Ishikawa (cell line): ENCODE data around the gene PCDHB9.
A peak's percentile ranks its signal among the peaks of the same experiment; 100 is the strongest.
"Not testable (repeated sequence)": the region's sequence is repeated elsewhere in the genome, so short reads cannot be mapped to it uniquely, and the experiment has no call there.

Experiments used
- CEBPB ChIP-seq: IDR thresholded peaks from 2 replicates; pipeline ENCODE4 v1.6.1; 2012
- CREB1 ChIP-seq: IDR thresholded peaks from 2 replicates; pipeline ENCODE4 v1.6.1; 2012; ENCODE audit warnings: low read depth
- EGR1 ChIP-seq: IDR thresholded peaks from 2 replicates; pipeline ENCODE4 v1.6.1; 2012
- EP300 ChIP-seq: IDR thresholded peaks from 2 replicates; pipeline ENCODE4 v1.6.1; 2012; ENCODE audit warnings: borderline replicate concordance
- FOXM1 ChIP-seq: IDR thresholded peaks from 2 replicates; pipeline ENCODE4 v1.6.1; 2012; ENCODE audit warnings: low read depth, borderline replicate concordance
- MAX ChIP-seq: IDR thresholded peaks from 2 replicates; pipeline ENCODE4 v1.6.1; 2012
- NFIC ChIP-seq: IDR thresholded peaks from 2 replicates; pipeline ENCODE4 v1.6.1; 2012
- RAD21 ChIP-seq: IDR thresholded peaks from 2 replicates; pipeline ENCODE4 v1.6.1; 2012; ENCODE audit warnings: low read depth
- REST ChIP-seq: IDR thresholded peaks from 2 replicates; pipeline ENCODE4 v1.6.1; 2012; ENCODE audit warnings: low read depth, mild to moderate bottlenecking
- TAF1 ChIP-seq: IDR thresholded peaks from 2 replicates; pipeline ENCODE4 v1.6.1; 2012; ENCODE audit warnings: low read depth, mild to moderate bottlenecking
- TCF12 ChIP-seq: IDR thresholded peaks from 2 replicates; pipeline ENCODE4 v1.6.1; 2012; ENCODE audit warnings: low read depth
- TEAD4 ChIP-seq: IDR thresholded peaks from 2 replicates; pipeline ENCODE4 v1.6.1; 2012
- YY1 ChIP-seq: IDR thresholded peaks from 2 replicates; pipeline ENCODE4 v1.6.1; 2012; ENCODE audit warnings: low read depth
- ZBTB7A ChIP-seq: IDR thresholded peaks from 2 replicates; pipeline ENCODE4 v1.6.1; 2012; ENCODE audit warnings: low read depth
- TF ChIP-seq, protein P1 (sequence below): IDR thresholded peaks from 2 replicates; pipeline ENCODE4 v1.6.1; 2012

The PCDHB9 gene

DNA sequence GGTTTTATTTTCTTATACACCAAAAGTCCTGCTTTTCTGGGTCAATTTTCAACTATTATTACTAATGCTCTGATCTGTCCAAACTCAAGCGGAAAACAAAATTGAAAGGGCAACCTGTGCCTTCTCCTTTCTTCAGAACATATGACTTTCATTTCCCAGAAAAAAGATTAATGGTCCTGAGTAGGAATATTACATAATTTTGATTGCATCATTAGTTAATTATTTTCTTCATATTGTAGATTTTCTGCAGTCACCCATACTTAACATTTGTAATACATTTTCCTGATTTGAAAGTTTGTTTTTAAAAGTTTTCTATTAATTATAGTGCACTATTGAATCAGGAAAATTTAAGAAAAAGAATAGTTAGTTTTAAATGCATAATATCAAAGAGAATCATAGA lies 11.0 kb upstream of the PCDHB9 start:
- TF ChIP-seq EP300 (no peak), FOXM1 (no peak), CEBPB (no peak), TCF12 (no peak), TAF1 (no peak)

- not testable (repeated sequence) for TF ChIP-seq YY1, FOXM1, TEAD4
These were observed 9.3 kb upstream of the PCDHB9 start, which contains the start of gene PCDHB8 for GRCh38 chr5:141177577-141178191. PCDHB8 (plus strand) TSS chr5:141177790; CDS start chr5:141178035, 245 bp downstream.

GRCh38 chr5:141180313-141180712 lies 6.6 kb upstream of the PCDHB9 start:
- no peak for TF ChIP-seq TEAD4
- TF ChIP-seq NFIC = no peak
- TF ChIP-seq, protein P1, sequence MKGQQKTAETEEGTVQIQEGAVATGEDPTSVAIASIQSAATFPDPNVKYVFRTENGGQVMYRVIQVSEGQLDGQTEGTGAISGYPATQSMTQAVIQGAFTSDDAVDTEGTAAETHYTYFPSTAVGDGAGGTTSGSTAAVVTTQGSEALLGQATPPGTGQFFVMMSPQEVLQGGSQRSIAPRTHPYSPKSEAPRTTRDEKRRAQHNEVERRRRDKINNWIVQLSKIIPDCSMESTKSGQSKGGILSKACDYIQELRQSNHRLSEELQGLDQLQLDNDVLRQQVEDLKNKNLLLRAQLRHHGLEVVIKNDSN = no peak
- TF ChIP-seq YY1 = no peak
- TF ChIP-seq TCF12 = no peak
- TF ChIP-seq RAD21 = no peak
- TF ChIP-seq EGR1 = no peak
- no peak for TF ChIP-seq TAF1
- TF ChIP-seq MAX = no peak
- TF ChIP-seq EP300 = no peak
- TF ChIP-seq CREB1 = no peak
- no peak for TF ChIP-seq REST
- no peak for TF ChIP-seq ZBTB7A
- no peak for TF ChIP-seq CEBPB
- TF ChIP-seq FOXM1 = no peak

- TF ChIP-seq RAD21 = peak; percentile 31; the same call in 1 of the 2 replicates
- TF ChIP-seq REST = no peak
- no peak for TF ChIP-seq CEBPB
These were observed 4.7 kb upstream of the PCDHB9 start, which contains the start of gene PCDHB16 for GRCh38 chr5:141182248-141182647. PCDHB16 (plus strand) TSS chr5:141182387; CDS start chr5:141182560, 173 bp downstream.

GRCh38 chr5:141192110-141192725 lies 5.3 kb downstream of the PCDHB9 start, which contains the start of gene PCDHB10:
PCDHB10 (plus strand) TSS chr5:141192353; CDS start chr5:141192553, 200 bp downstream.
- TF ChIP-seq RAD21 (peak; percentile 44), CEBPB (no peak)

DNA sequence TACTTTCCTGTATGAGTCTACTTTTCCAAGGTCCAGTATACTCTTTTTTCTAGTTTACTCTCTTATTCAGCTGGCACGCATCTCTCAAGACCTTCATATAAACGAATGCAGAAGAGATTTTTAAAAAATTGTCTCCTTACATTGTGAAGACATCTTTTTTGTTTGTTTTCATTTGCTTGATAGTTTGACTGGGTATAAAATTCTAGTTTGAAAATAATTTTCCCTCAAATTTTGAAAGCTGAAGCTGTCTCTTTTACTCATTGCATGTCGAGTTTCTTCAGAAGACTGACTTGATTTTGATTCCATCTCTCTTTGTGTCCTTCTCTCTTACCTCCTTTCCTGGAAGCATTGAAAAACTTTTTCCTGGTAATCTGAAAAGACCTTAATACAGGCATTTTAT lies 9.4 kb downstream of the PCDHB9 start:
- TF ChIP-seq ZBTB7A = no peak
- no peak for TF ChIP-seq MAX
- TF ChIP-seq RAD21 = no peak
- TF ChIP-seq NFIC = no peak
- TF ChIP-seq CREB1 = no peak
- TF ChIP-seq TAF1 = no peak
- no peak for TF ChIP-seq TEAD4
- TF ChIP-seq FOXM1 = no peak
- TF ChIP-seq YY1 = no peak
